Glutamatergic neuron (in vitro differentiated cells): ENCODE measurements around the gene UGT2A2. TPM values are rescaled to one million over a fixed set of nuclear protein-coding genes. Genes with fewer than 3 reads are reported as not detected.

Source experiments
- DNase-seq: peaks from one replicate; pipeline ENCODE4 v3.0.0; 2022
- H3K27ac Mint-ChIP-seq: one replicate; pipeline ENCODE4 v1.8.0; 2020; ENCODE audit warnings: mild to moderate bottlenecking, mixed read lengths, inconsistent platforms; ENCODE audit not compliant: unreplicated experiment
- H3K27me3 Mint-ChIP-seq: one replicate; pipeline ENCODE4 v1.8.0; 2020; ENCODE audit warnings: mild to moderate bottlenecking, moderate library complexity, mixed read lengths, inconsistent platforms; ENCODE audit not compliant: unreplicated experiment
- H3K36me3 Mint-ChIP-seq: one replicate; pipeline ENCODE4 v1.8.0; 2020; ENCODE audit warnings: mild to moderate bottlenecking, mixed read lengths, inconsistent platforms; ENCODE audit not compliant: unreplicated experiment
- H3K4me1 Mint-ChIP-seq: one replicate; pipeline ENCODE4 v1.8.0; 2020; ENCODE audit warnings: mild to moderate bottlenecking, low read depth, mixed read lengths, inconsistent platforms; ENCODE audit not compliant: unreplicated experiment
- H3K4me3 Mint-ChIP-seq: one replicate; pipeline ENCODE4 v1.8.0; 2020; ENCODE audit warnings: mild to moderate bottlenecking, mixed read lengths, inconsistent platforms; ENCODE audit not compliant: unreplicated experiment
- H3K9me3 Mint-ChIP-seq: one replicate; pipeline ENCODE4 v1.8.0; 2020; ENCODE audit warnings: mild to moderate bottlenecking, moderate library complexity, mixed read lengths, inconsistent platforms; ENCODE audit not compliant: unreplicated experiment
- CTCF ChIP-seq: fragments of 200-600 bp; sonication (generic); IDR thresholded peaks from one replicate; pipeline ENCODE4 v1.5.0; 2021; ENCODE audit not compliant: partially characterized antibody, unreplicated experiment
- total RNA-seq: library from RNA; stranded (reverse); fragmentation: NEBNext Ultra II Directional; extraction: Animal tissue kit (Norgen Biotek cat#: 25700); gene quantifications from one replicate; pipeline ENCODE4 v1.2.1, GENCODE V29; 2021; ENCODE audit not compliant: unreplicated experiment

The UGT2A2 gene
- total RNA-seq, 1 donor from 2014 or later = not detected

DNA sequence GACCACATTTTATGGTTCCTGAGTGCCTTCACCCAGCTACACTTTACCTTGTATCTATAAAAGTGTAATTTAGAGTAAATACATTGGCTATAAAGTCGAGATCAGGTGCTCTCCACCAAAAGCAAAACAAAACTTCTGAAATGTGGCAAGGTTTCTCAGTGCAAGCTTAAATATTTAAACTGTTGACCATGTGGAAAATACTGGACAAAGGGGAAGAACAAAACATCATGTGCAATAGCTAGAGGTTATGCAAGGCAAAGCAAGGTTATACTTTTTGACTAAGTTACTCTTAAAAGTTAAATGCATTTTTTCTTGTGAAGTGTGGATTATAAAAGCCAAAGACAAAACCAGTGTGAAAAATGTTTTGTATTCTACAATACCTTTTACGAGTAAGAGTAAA, 55.9 kb downstream of the UGT2A2 start:
- no peak for DNase-seq
- no peaks in the 10 kb centered on the region for H3K36me3 Mint-ChIP-seq
- H3K9me3 Mint-ChIP-seq = no peaks in the 10 kb centered on the region
- H3K4me3 Mint-ChIP-seq = no peak overlapping the region
- H3K27me3 Mint-ChIP-seq = no peaks in the 10 kb centered on the region
- H3K27ac Mint-ChIP-seq = no peak overlapping the region
- H3K4me1 Mint-ChIP-seq = no peaks in the 10 kb centered on the region
- TF ChIP-seq CTCF = no peak

DNA sequence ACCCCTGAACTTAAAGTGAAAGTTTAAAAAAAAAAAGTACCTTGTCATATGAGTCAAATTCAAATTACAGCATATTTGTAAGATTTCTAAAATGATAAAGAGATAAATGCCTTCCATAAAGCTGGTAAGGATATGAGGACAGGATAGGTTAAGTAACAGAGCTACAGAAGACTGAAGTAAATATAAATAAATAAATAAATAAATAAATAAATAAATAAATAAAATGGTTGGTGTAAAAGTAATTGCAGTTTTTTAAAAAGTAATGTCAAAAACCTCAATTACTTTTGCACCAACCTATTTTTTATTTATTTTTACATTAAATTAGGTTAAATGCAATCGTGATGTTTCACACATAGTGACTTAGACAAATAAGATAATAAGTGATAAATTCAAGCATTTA, 62.2 kb downstream of the UGT2A2 start:
- TF ChIP-seq CTCF = no peak
- H3K27ac Mint-ChIP-seq = no peak overlapping the region
- no peak overlapping the region for H3K4me3 Mint-ChIP-seq
- DNase-seq = no peak
- no peaks in the 10 kb centered on the region for H3K27me3 Mint-ChIP-seq
- no peaks in the 10 kb centered on the region for H3K9me3 Mint-ChIP-seq
- no peaks in the 10 kb centered on the region for H3K36me3 Mint-ChIP-seq
- H3K4me1 Mint-ChIP-seq = no peaks in the 10 kb centered on the region

- TF ChIP-seq CTCF = no peak
- Mint-ChIP-seq H3K36me3 (no peaks in the 10 kb centered on the region), H3K4me1 (no peaks in the 10 kb centered on the region), H3K4me3 (no peak overlapping the region), H3K27me3 (no peaks in the 10 kb centered on the region), H3K27ac (no peak overlapping the region), H3K9me3 (no peaks in the 10 kb centered on the region)
- no peak for DNase-seq
These were observed 63.1 kb downstream of the UGT2A2 start for GRCh38 chr4:69576251-69576877.

GRCh38 chr4:69568787-69569186, 70.7 kb downstream of the UGT2A2 start:
- Mint-ChIP-seq H3K27me3 (no peaks in the 10 kb centered on the region), H3K27ac (no peak overlapping the region), H3K9me3 (no peaks in the 10 kb centered on the region), H3K4me3 (no peak overlapping the region), H3K4me1 (no peaks in the 10 kb centered on the region), H3K36me3 (no peaks in the 10 kb centered on the region)
- TF ChIP-seq CTCF = no peak
- DNase-seq = no peak

DNA sequence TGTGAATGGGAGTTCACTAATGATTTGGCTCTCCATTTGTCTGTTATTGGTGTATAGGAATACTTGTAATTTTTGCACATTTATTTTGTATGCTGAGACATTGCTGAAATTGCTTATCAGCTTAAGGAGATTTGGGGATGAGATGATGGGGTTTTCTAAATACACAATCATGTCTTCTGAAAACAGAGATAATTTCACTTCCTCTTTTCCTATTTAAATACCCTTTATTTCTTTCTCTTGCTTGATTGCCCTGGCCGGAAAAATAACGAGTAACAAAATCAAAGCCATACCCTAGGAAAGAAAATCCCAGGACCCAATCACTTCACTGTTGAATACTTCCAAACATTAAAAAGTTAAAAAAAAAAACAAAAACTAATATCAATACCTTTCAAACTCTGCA, 76.0 kb downstream of the UGT2A2 start:
- no peak for TF ChIP-seq CTCF

More for the DNA sequence above, 76.0 kb downstream of the UGT2A2 start:
- Mint-ChIP-seq H3K27me3 (no peaks in the 10 kb centered on the region), H3K4me3 (no peak overlapping the region), H3K27ac (no peak overlapping the region), H3K36me3 (no peaks in the 10 kb centered on the region), H3K9me3 (peaks cover 2% of the 10 kb centered on the region), H3K4me1 (no peaks in the 10 kb centered on the region)
- no peak for DNase-seq
